Spleen (tissue), 11 donors: ENCODE results near the gene RGS6. TPM values are rescaled to one million over a fixed set of nuclear protein-coding genes. Genes with fewer than 3 reads are reported as not detected.

ENCODE experiments used
- DNase-seq: peaks from one replicate; pipeline ENCODE4 v3.0.0-alpha.2; 2020
- H3K27ac ChIP-seq, 8 donors: fragments of 200-600 bp; sonication (generic) in 7 of 8; 1 replicate in 4 of 8; 2 replicates in 4 of 8; pipeline versions ENCODE4 v1.5.0 to v1.8.0; 2016 to 2021; ENCODE audit warnings: inconsistent platforms in 4 of 8, mild to moderate bottlenecking in 4 of 8, moderate library complexity in 1 of 8
- H3K27me3 ChIP-seq, 7 donors: fragments of 200-600 bp; sonication (generic) in 6 of 7; replicated peaks in 1 of 7; 1 replicate in 4 of 7; 2 replicates in 3 of 7; pipeline versions ENCODE4 v1.5.0 to v1.8.0; 2016 to 2021; ENCODE audit warnings: inconsistent platforms in 3 of 7, mild to moderate bottlenecking in 1 of 7
- H3K36me3 ChIP-seq, 6 donors: fragments of 200-600 bp; sonication (generic) in 5 of 6; 1 replicate in 4 of 6; 2 replicates in 2 of 6; pipeline versions ENCODE4 v1.5.0 to v1.8.0; 2016 to 2021; ENCODE audit warnings: inconsistent platforms in 2 of 6
- H3K4me1 ChIP-seq, 6 donors: fragments of 200-600 bp; sonication (generic) in 5 of 6; 1 replicate in 3 of 6; 2 replicates in 3 of 6; pipeline versions ENCODE4 v1.5.0 to v1.8.0; 2016 to 2021; ENCODE audit warnings: inconsistent platforms in 3 of 6
- H3K4me3 ChIP-seq, 8 donors: fragments of 200-600 bp; sonication (generic) in 7 of 8; 1 replicate in 4 of 8; 2 replicates in 4 of 8; pipeline versions ENCODE4 v1.5.0 to v1.8.0; 2016 to 2021; ENCODE audit warnings: inconsistent platforms in 4 of 8, mild to moderate bottlenecking in 4 of 8, moderate library complexity in 2 of 8
- H3K9me3 ChIP-seq, 8 donors: fragments of 200-600 bp; sonication (generic) in 7 of 8; 1 replicate in 4 of 8; 2 replicates in 4 of 8; pipeline versions ENCODE4 v1.5.0 to v1.8.0; 2016 to 2021; ENCODE audit warnings: inconsistent platforms in 4 of 8
- POLR2A ChIP-seq, 3 donors: fragments of 450-650 bp; IDR thresholded peaks; one replicate each; pipeline ENCODE4 v1.5.1; 2017; ENCODE audit warnings: antibody characterized with exemption in 3 of 3, mild to moderate bottlenecking in 1 of 3
- POLR2AphosphoS5 ChIP-seq, 3 donors: sonication (generic); formaldehyde crosslinking; IDR thresholded peaks; one replicate each; pipeline ENCODE4 v1.5.1; 2017; ENCODE audit warnings: antibody characterized with exemption in 3 of 3
- WGBS, 5 donors: extraction: QIAGEN DNeasy Blood & Tissue Kit in 3 of 5; methylation state at CpG; one replicate each; pipeline versions ENCODE4 v1.1.5 to v1.1.7; 2013 to 2018; 5-methylcytosine and 5-hydroxymethylcytosine counted together
- intact Hi-C: fragments of 100-400 bp; cut with DNase I; formaldehyde crosslinking; loops from one replicate; pipeline ENCODE4 v1.15.0; 2023; ENCODE audit warnings: low total_unique reads
- polyA plus RNA-seq, 3 donors: library from polyadenylated mRNA; stranded (reverse); fragments of 200-250 nt; gene quantifications; one replicate each; pipeline ENCODE4 v1.2.1, GENCODE V29; 2013
- total RNA-seq, 7 donors: library from RNA; depleted of rRNA in 3 of 7; stranded (reverse); fragments of >200 nt in 3 of 7; fragmentation: NEBNext Ultra II Directional in 4 of 7; extraction: Animal tissue kit (Norgen Biotek cat#: 25700) in 4 of 7; gene quantifications; one replicate each; pipeline versions ENCODE4 v1.1.0 to v1.2.1, GENCODE V29; 2016 to 2021
- TF ChIP-seq, protein P1 (sequence below), 11 experiments: fragments of 200-600 bp in 7 of 11; fragments of 450-650 bp in 4 of 11; sonication (generic) in 4 of 11; IDR thresholded peaks in 8 of 11; conservative IDR thresholded peaks in 3 of 11; 1 replicate in 7 of 11; 2 replicates in 4 of 11; pipeline versions ENCODE4 v1.4.0 to v1.8.0; 2016 to 2021; ENCODE audit warnings: antibody characterized with exemption in 11 of 11, inconsistent platforms in 4 of 11, mild to moderate bottlenecking in 1 of 11
- donor health status: healthy with polysubstance abuse.
- donor health status: DM: no; HTN: no; CAD: no; lungs with moderate emphysema.
- donor health status: DM: no; HTN: no; CAD: no.
- donor health status: Bipolar disorder and iron deficiency.
- donor health status: healthy.
- donor health status: DM: no; HTN: no; CAD: no.
- donor health status: DM: yes; HTN: yes; CAD: no.

Gene RGS6
- total and polyA plus RNA-seq, 10 donors = 0.20 to 8.1 (median 2.3) TPM

DNA sequence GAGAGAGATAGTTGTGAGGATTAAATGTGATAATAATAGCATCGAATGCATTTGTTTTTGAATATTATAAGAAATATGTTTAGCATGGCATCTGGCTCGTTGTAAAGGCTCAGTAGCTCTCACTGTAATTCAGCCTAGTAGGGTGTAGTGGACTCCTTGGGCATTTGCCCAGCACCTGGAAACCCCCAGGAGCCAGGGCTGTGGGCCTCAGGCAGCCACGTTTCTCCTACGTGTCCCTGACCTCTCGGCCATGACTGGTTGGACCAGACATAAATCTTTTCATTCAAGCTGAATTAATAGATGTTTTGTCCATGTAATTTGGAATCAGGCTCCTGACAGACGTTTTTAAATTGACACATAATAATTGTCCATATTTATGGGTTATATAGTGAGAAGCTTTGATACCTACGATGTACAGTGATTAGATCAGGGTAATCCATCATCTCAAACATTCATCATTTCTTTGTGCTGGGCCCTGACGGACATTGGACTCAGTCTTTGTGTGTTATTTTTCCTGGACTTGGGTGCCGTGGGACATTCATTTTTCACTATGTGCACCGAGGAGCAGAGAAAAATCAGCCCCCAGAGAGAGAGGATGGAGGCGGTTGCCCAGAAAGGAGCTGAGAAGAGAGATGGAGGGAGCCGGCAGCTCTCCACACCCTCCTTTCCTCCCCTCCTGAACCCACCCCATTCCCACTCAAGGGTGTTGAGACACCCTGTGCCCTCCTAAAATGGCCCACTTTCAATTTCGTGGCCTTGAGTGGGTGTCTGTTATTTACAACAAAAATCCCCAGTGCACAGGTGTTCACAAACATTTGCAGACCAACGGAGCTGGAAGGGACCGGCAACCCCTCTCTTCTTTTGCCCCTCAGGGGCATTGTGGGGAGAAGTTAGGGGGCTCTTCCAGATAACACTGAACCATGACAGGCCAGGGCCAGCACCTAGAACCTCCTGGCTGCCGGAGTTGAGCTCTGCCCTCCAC lies 665.3 kb downstream of the RGS6 start:
- Histone ChIP-seq H3K4me3 (no peak overlapping the region), H3K27ac (no peak overlapping the region), H3K36me3 (no peaks in the 10 kb centered on the region), H3K4me1 (peaks cover 0 to 42% (median 8%) of the 10 kb centered on the region in 6 donors), H3K27me3 (peaks cover 0 to 52% (median 0%) of the 10 kb centered on the region in 7 donors), H3K9me3 (no peaks in the 10 kb centered on the region)
- intact Hi-C loops = no loop called here
- DNase-seq = no peak
- TF ChIP-seq POLR2A (IDR thresholded peaks at IDR 0.05) = no peak
- TF ChIP-seq, protein P1, sequence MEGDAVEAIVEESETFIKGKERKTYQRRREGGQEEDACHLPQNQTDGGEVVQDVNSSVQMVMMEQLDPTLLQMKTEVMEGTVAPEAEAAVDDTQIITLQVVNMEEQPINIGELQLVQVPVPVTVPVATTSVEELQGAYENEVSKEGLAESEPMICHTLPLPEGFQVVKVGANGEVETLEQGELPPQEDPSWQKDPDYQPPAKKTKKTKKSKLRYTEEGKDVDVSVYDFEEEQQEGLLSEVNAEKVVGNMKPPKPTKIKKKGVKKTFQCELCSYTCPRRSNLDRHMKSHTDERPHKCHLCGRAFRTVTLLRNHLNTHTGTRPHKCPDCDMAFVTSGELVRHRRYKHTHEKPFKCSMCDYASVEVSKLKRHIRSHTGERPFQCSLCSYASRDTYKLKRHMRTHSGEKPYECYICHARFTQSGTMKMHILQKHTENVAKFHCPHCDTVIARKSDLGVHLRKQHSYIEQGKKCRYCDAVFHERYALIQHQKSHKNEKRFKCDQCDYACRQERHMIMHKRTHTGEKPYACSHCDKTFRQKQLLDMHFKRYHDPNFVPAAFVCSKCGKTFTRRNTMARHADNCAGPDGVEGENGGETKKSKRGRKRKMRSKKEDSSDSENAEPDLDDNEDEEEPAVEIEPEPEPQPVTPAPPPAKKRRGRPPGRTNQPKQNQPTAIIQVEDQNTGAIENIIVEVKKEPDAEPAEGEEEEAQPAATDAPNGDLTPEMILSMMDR (IDR thresholded peaks at IDR 0.05 in 8 of 11, conservative IDR thresholded peaks at IDR 0.05 in 3 of 11) = no peak
- no peak for TF ChIP-seq POLR2AphosphoS5 (IDR thresholded peaks at IDR 0.05)
- 55 to 79% (median 68%) methylated on average over 16 of the region's 16 CpGs for WGBS, 5 donors

DNA sequence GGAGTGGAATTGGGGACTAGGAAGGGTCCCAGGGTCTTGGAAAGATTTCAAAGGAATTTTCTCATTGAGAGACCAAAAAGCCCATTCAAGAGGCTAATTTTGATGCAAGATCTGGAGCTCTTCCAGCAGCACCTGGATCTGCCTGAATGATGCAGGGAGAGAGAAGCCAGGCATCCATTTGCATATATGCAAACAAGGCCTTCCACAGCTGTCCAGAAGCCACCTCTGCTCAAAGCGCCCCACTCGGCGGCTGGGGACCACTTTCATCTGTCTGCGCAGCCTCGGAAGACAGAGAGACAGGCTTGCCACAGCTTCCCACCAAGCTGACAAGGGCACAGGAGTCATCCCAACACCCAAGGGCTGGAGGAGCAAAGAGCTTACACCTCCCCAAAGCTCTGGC lies 666.1 kb downstream of the RGS6 start:
- H3K36me3 ChIP-seq = no peaks in the 10 kb centered on the region
- WGBS, 5 donors = 78 to 89% (median 79%) methylated on average over 5 of the region's 5 CpGs
- H3K9me3 ChIP-seq = no peaks in the 10 kb centered on the region
- peaks cover 0 to 38% (median 8%) of the 10 kb centered on the region in 6 donors for H3K4me1 ChIP-seq
- H3K27ac ChIP-seq = no peak overlapping the region
- H3K4me3 ChIP-seq = no peak overlapping the region
- peaks cover 0 to 45% (median 0%) of the 10 kb centered on the region in 7 donors for H3K27me3 ChIP-seq
- TF ChIP-seq POLR2A (IDR thresholded peaks at IDR 0.05) = no peak
- TF ChIP-seq, protein P1 (IDR thresholded peaks at IDR 0.05 in 8 of 11, conservative IDR thresholded peaks at IDR 0.05 in 3 of 11) = no peak
- no peak for TF ChIP-seq POLR2AphosphoS5 (IDR thresholded peaks at IDR 0.05)
- DNase-seq = no peak
- intact Hi-C loops = no loop called here

DNA sequence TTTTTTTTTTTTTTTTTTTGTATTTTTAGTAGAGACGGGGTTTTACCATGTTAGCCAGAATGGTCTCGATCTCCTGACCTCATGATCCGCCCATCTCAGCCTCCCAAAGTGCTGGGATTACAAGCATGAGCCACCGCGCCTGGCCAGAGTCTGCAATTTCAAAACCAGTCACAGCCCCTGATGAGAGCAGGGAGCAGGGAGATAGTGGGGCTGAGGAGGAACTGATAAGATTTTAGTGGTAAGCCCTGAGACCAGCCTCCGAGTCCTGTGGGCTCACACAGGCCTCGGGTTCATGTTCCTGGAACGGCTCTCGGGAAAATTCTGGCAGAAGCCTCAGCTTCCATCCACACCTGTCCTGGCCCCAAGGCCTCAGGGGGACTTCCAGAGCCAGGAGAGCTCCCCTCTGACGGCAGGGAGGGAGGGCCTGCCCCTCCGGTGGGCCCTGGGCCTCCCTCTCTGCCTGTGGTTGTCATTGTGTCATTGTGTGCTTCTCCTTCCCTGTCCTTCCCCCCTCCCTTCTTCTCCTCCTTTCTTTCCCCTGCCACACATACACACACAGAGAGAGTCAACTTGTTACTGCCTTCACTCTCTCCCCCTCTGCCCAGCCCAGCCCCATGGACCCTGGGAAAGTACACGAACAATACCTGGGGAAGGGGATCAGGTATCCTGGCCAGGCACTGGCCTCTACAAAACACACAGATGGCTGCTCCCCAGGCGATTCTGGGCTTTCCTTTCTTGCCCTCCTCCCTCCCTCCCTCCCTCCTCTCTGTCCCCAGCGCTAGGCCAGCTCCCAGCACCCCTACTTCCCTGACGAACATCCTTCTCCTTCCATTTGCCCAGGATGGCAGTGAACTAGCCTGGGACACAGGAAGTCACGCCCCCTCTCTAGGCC lies 667.6 kb downstream of the RGS6 start:
- Histone ChIP-seq H3K4me1 (peaks cover 0 to 24% (median 1%) of the 10 kb centered on the region in 6 donors), H3K27me3 (peaks cover 0 to 43% (median 0%) of the 10 kb centered on the region in 7 donors), H3K9me3 (no peaks in the 10 kb centered on the region), H3K4me3 (no peak overlapping the region), H3K27ac (no peak overlapping the region), H3K36me3 (no peaks in the 10 kb centered on the region)
- 60 to 82% (median 78%) methylated on average over 16 of the region's 16 CpGs for WGBS, 5 donors
- intact Hi-C loops = no loop called here
- no peak for TF ChIP-seq POLR2AphosphoS5 (IDR thresholded peaks at IDR 0.05)
- TF ChIP-seq, protein P1 (IDR thresholded peaks at IDR 0.05 in 8 of 11, conservative IDR thresholded peaks at IDR 0.05 in 3 of 11) = no peak
- no peak for TF ChIP-seq POLR2A (IDR thresholded peaks at IDR 0.05)
- DNase-seq = no peak
